IMR-90 (cell line): Measurements from ENCODE around the gene GP5. TPM values are rescaled to one million over a fixed set of nuclear protein-coding genes. Genes with fewer than 3 reads are reported as not detected.
A peak's percentile ranks its signal among the peaks of the same experiment; 100 is the strongest.

Experiments
- ATAC-seq: fragments of 200-7000 bp; cut with Tn5 transposase; 2 replicates; pipeline ENCODE4 v1.9.1; 2020; ENCODE audit warnings: low read depth, mild to moderate bottlenecking, moderate library complexity
- BruUV-seq: library from RNA; stranded (reverse); fragments of 400-500 nt; replicated peaks from 2 replicates; lab custom pipeline; 2021; lab: Mats Ljungman, UMichigan
- CTCF ChIA-PET: fragments of 300-600 bp; formaldehyde crosslinking; extraction: SDS; loops from one replicate; lab custom pipeline; 2021; ENCODE audit warnings: antibody characterized with exemption; lab: Yijun Ruan, JAX
- POLR2A ChIA-PET: fragments of 300-600 bp; sonication (Branson Sonifier 250); formaldehyde crosslinking; loops from one replicate; lab custom pipeline; 2022; ENCODE audit warnings: antibody characterized with exemption; ENCODE audit not compliant: unreplicated experiment; lab: Charles Lee
- DNase-seq: peaks from one replicate; pipeline ENCODE4 v3.0.0; 2013
- H2AFZ ChIP-seq: replicated peaks from 2 replicates; pipeline ENCODE3; 2013; ENCODE audit warnings: low read length, mild to moderate bottlenecking; ENCODE audit not compliant: poor library complexity
- H2AK5ac ChIP-seq: 2 replicates; pipeline ENCODE4 v1.6.1; 2013; ENCODE audit warnings: low read depth, low read length, inconsistent platforms
- H2AK9ac ChIP-seq: replicated peaks from 2 replicates; pipeline ENCODE3; 2013; ENCODE audit warnings: mild to moderate bottlenecking, low read depth, low read length, moderate library complexity; ENCODE audit not compliant: poor library complexity
- H2BK120ac ChIP-seq: 2 replicates; pipeline ENCODE4 v1.6.1; 2013; ENCODE audit warnings: low read depth, low read length, inconsistent platforms
- H2BK15ac ChIP-seq: 3 replicates; pipeline ENCODE4 v1.6.1; 2013; ENCODE audit warnings: low read depth, low read length, inconsistent platforms
- H2BK20ac ChIP-seq: 2 replicates; pipeline ENCODE4 v1.6.1; 2013; ENCODE audit warnings: low read depth, mild to moderate bottlenecking, inconsistent platforms, low read length, moderate library complexity
- H2BK5ac ChIP-seq: 2 replicates; pipeline ENCODE4 v1.6.1; 2013; ENCODE audit warnings: mild to moderate bottlenecking, low read depth, low read length, inconsistent platforms; ENCODE audit not compliant: poor library complexity, severe bottlenecking
- H3K14ac ChIP-seq: replicated peaks from 2 replicates; pipeline ENCODE4 v1.6.1; 2013; ENCODE audit warnings: low read depth, low read length, inconsistent platforms
- H3K18ac ChIP-seq: 2 replicates; pipeline ENCODE4 v1.6.1; 2013; ENCODE audit warnings: low read depth, low read length, control low read depth
- H3K23ac ChIP-seq: 2 replicates; pipeline ENCODE4 v1.6.1; 2013; ENCODE audit warnings: low read depth, low read length, inconsistent platforms
- H3K27ac ChIP-seq: 2 replicates; pipeline ENCODE4 v1.5.1; 2013; ENCODE audit warnings: mild to moderate bottlenecking, control low read depth, low read length; ENCODE audit not compliant: insufficient read depth
- H3K27me3 ChIP-seq: 2 replicates; pipeline ENCODE4 v1.6.1; 2013; ENCODE audit warnings: low read length; ENCODE audit not compliant: control insufficient read depth, insufficient read depth
- H3K36me3 ChIP-seq: 2 replicates; pipeline ENCODE4 v1.6.1; 2013; ENCODE audit warnings: low read length, mixed read lengths; ENCODE audit not compliant: control insufficient read depth, insufficient read depth
- H3K4ac ChIP-seq: 2 replicates; pipeline ENCODE4 v1.6.1; 2013; ENCODE audit warnings: low read depth, low read length, inconsistent platforms
- H3K4me1 ChIP-seq: 2 replicates; pipeline ENCODE4 v1.6.1; 2013; ENCODE audit warnings: low read length, mixed read lengths; ENCODE audit not compliant: control insufficient read depth, insufficient read depth
- H3K4me2 ChIP-seq: 2 replicates; pipeline ENCODE4 v1.6.1; 2013; ENCODE audit warnings: low read depth, mild to moderate bottlenecking, control low read depth, low read length, moderate library complexity
- H3K4me3 ChIP-seq: 2 replicates; pipeline ENCODE4 v1.5.1; 2013; ENCODE audit warnings: low read depth, mild to moderate bottlenecking, control low read depth, low read length, moderate library complexity; ENCODE audit not compliant: insufficient read depth
- H3K56ac ChIP-seq: 2 replicates; pipeline ENCODE4 v1.6.1; 2013; ENCODE audit warnings: low read length, inconsistent platforms; ENCODE audit not compliant: insufficient read depth; ENCODE audit errors: extremely low read depth
- H3K79me1 ChIP-seq, 2 experiments: 2 replicates each; pipeline ENCODE4 v1.6.1; 2013; ENCODE audit warnings: low read length in 2 of 2, inconsistent platforms in 1 of 2, low read depth in 1 of 2
- H3K9ac ChIP-seq: 2 replicates; pipeline ENCODE4 v1.6.1; 2013; ENCODE audit warnings: low read depth, low read length, control low read depth
- H3K9me1 ChIP-seq: 2 replicates; pipeline ENCODE4 v1.6.1; 2013; ENCODE audit warnings: low read length, inconsistent platforms; ENCODE audit not compliant: insufficient read depth
- H3K9me3 ChIP-seq: 2 replicates; pipeline ENCODE4 v1.6.1; 2013; ENCODE audit warnings: low read length; ENCODE audit not compliant: control insufficient read depth, insufficient read depth
- H4K20me1 ChIP-seq: 2 replicates; pipeline ENCODE4 v1.6.1; 2013; ENCODE audit warnings: low read length, inconsistent platforms; ENCODE audit not compliant: insufficient read depth
- H4K5ac ChIP-seq: 2 replicates; pipeline ENCODE4 v1.6.1; 2013; ENCODE audit warnings: mild to moderate bottlenecking, low read depth, low read length, control low read depth
- H4K8ac ChIP-seq, 2 experiments: 2 replicates each; pipeline ENCODE4 v1.6.1; 2013; ENCODE audit warnings: low read depth in 2 of 2, low read length in 2 of 2, control low read depth in 1 of 2, inconsistent platforms in 1 of 2
- H4K91ac ChIP-seq: 2 replicates; pipeline ENCODE4 v1.6.1; 2013; ENCODE audit warnings: low read depth, low read length, inconsistent platforms; ENCODE audit not compliant: insufficient read depth
- CEBPB ChIP-seq: IDR thresholded peaks from 2 replicates; pipeline ENCODE4 v1.6.1; 2012; ENCODE audit warnings: low read depth, low read length, improper control_type of control experiment
- CHD1 ChIP-seq: IDR thresholded peaks from 2 replicates; pipeline ENCODE4 v1.6.1; 2012; ENCODE audit warnings: low read depth, low read length, improper control_type of control experiment
- FOS ChIP-seq: fragments of 150-350 bp; IDR thresholded peaks from 2 replicates; pipeline ENCODE4 v1.6.1; 2016; ENCODE audit warnings: low read depth, low read length
- MAFK ChIP-seq: IDR thresholded peaks from 2 replicates; pipeline ENCODE4 v1.6.1; 2012; ENCODE audit warnings: low read depth, low read length, improper control_type of control experiment
- MAZ ChIP-seq: IDR thresholded peaks from 2 replicates; pipeline ENCODE4 v1.6.1; 2012; ENCODE audit warnings: low read depth, mild to moderate bottlenecking, low read length, improper control_type of control experiment, moderate library complexity, borderline replicate concordance
- NFE2L2 ChIP-seq: fragments of 150-350 bp; IDR thresholded peaks from 2 replicates; pipeline ENCODE4 v1.6.1; 2016; ENCODE audit warnings: low read depth, mild to moderate bottlenecking, low read length
- POLR2A ChIP-seq: IDR thresholded peaks from 2 replicates; pipeline ENCODE4 v1.6.1; 2012; ENCODE audit warnings: mild to moderate bottlenecking, low read depth, low read length
- RAD21 ChIP-seq: IDR thresholded peaks from 2 replicates; pipeline ENCODE4 v1.6.1; 2012; ENCODE audit warnings: low read length, improper control_type of control experiment
- RFX5 ChIP-seq: IDR thresholded peaks from 2 replicates; pipeline ENCODE4 v1.8.0; 2012; ENCODE audit warnings: low read depth, mild to moderate bottlenecking, low read length, moderate library complexity
- WGBS, 2 experiments: methylation state at CpG; one replicate each; pipeline versions ENCODE4 v1.1.5 to v1.1.7; 2013; ENCODE audit warnings: missing lambda C conversion rate in 2 of 2; ENCODE audit not compliant: insufficient read length in 1 of 2; ENCODE audit errors: extremely low coverage in 2 of 2; 5-methylcytosine and 5-hydroxymethylcytosine counted together
- dilution Hi-C: fragments of 300-500 bp; cut with HindIII; formaldehyde crosslinking; loops from one replicate; pipeline ENCODE4 v1.14.3; 2018; ENCODE audit warnings: low sequenced_read_pairs; ENCODE audit not compliant: unreplicated experiment
- in situ Hi-C: fragments of 300-500 bp; cut with MboI; formaldehyde crosslinking; loops from 3 replicates; pipeline ENCODE4 v1.14.3; 2019; ENCODE audit warnings: low sequenced_read_pairs, inconsistent platforms, mixed read lengths
- intact Hi-C: fragments of 100-400 bp; cut with micrococcal nuclease; formaldehyde crosslinking; loops from 2 replicates; pipeline ENCODE4 v1.10.0; 2022
- polyA plus RNA-seq, 3 experiments: library from polyadenylated mRNA; depleted of rRNA; stranded (reverse); fragments of >200 nt; gene quantifications; 2 replicates each; pipeline ENCODE4 v1.2.3, GENCODE V29; 2012; ENCODE audit warnings: low replicate concordance in 1 of 3
- total RNA-seq: library from RNA; depleted of rRNA; stranded (reverse); fragments of >200 nt; gene quantifications from 2 replicates; pipeline ENCODE4 v1.2.3, GENCODE V29; 2012
- TF ChIP-seq, protein P1 (sequence below): fragments of 150-350 bp; IDR thresholded peaks from 2 replicates; pipeline ENCODE4 v1.6.1; 2017; ENCODE audit warnings: mild to moderate bottlenecking, antibody characterized with exemption, low read length, low read depth
- TF ChIP-seq, protein P2 (sequence below): conservative IDR thresholded peaks from 2 replicates; pipeline ENCODE4 v1.5.1; 2012; ENCODE audit warnings: mild to moderate bottlenecking, low read depth, low read length, improper control_type of control experiment
- TF ChIP-seq, protein P3 (sequence below): fragments of 150-350 bp; IDR thresholded peaks from 2 replicates; pipeline ENCODE4 v1.6.1; 2016; ENCODE audit warnings: low read depth, mild to moderate bottlenecking, low read length, moderate library complexity, borderline replicate concordance

Gene GP5
- total and polyA plus RNA-seq, 2 of the 4 experiments (the other 2 are of a cell fraction), result under 0.01 to 0.12 TPM

DNA sequence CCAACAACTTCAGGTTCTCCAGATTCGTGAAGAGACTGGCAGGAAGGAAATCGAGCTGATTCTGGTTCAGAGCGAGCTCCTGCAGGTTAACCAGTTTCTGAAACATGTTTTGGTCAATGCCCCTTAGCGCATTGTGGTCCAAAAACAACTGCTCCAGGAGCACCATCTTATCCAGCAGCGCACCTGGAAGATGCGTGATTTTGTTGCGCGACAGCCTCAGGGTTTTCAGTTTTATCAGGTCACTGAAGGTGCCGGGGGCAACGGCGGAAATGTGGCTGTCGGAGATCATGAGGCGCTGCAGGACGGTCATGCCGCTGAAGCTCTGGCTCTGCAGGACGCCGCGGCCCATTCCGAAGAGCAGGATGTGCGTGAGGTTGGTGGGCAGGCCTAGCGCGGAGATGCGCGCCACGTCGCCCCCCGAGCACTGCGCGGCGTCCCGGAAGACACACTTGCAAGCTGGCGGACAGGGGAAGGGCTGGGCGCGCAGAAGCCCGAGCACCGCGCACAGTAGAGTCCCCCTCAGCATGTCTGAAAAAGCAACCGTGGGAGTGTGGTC, 1.2 kb downstream of the GP5 start:
- Histone ChIP-seq H4K8ac (no peak overlapping the region), H2BK5ac (no peak overlapping the region), H3K9me1 (0 out of 2 replicates have a peak, but pooled peaks cover 3% of the 10 kb centered on the region), H3K27ac (no peak overlapping the region), H2AFZ (peak overlapping the region; percentile 72), H3K18ac (no peak overlapping the region), H3K9ac (no peak overlapping the region), H3K9me3 (no peaks in the 10 kb centered on the region; the same call in 1 of the 2 replicates), H3K56ac (no peak overlapping the region), H4K91ac (no peak overlapping the region), H4K5ac (no peak overlapping the region; the same call in 1 of the 2 replicates), H4K20me1 (no peaks in the 10 kb centered on the region; the same call in 1 of the 2 replicates), H3K4me1 (peaks cover 9% of the 10 kb centered on the region), H3K36me3 (no peaks in the 10 kb centered on the region), H2AK5ac (no peak overlapping the region), H2AK9ac (no peak overlapping the region), H3K4me2 (peak overlapping the region; percentile 57; the same call in 1 of the 2 replicates), H3K14ac (no peak overlapping the region), H3K4ac (no peak overlapping the region), H3K27me3 (peaks cover 14% of the 10 kb centered on the region; the same call in 1 of the 2 replicates), H3K79me1 (no peaks in the 10 kb centered on the region), H3K23ac (peak overlapping the region; percentile 7; the same call in 1 of the 2 replicates), H2BK15ac (no peak overlapping the region), H2BK20ac (no peak overlapping the region), H3K4me3 (0 out of 2 replicates have a peak overlapping the region, but pooled peaks have one; percentile 7), H2BK120ac (no peak overlapping the region)
- BruUV-seq, result no TSS peak
- DNase-seq, result no peak
- TF ChIP-seq RAD21 (no peak), POLR2A (no peak), MAZ (no peak), CEBPB (no peak), FOS (no peak), CHD1 (no peak), NFE2L2 (no peak), RFX5 (no peak), MAFK (no peak)
- TF ChIP-seq, protein P1, sequence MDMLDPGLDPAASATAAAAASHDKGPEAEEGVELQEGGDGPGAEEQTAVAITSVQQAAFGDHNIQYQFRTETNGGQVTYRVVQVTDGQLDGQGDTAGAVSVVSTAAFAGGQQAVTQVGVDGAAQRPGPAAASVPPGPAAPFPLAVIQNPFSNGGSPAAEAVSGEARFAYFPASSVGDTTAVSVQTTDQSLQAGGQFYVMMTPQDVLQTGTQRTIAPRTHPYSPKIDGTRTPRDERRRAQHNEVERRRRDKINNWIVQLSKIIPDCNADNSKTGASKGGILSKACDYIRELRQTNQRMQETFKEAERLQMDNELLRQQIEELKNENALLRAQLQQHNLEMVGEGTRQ, result no peak
- TF ChIP-seq, protein P2, sequence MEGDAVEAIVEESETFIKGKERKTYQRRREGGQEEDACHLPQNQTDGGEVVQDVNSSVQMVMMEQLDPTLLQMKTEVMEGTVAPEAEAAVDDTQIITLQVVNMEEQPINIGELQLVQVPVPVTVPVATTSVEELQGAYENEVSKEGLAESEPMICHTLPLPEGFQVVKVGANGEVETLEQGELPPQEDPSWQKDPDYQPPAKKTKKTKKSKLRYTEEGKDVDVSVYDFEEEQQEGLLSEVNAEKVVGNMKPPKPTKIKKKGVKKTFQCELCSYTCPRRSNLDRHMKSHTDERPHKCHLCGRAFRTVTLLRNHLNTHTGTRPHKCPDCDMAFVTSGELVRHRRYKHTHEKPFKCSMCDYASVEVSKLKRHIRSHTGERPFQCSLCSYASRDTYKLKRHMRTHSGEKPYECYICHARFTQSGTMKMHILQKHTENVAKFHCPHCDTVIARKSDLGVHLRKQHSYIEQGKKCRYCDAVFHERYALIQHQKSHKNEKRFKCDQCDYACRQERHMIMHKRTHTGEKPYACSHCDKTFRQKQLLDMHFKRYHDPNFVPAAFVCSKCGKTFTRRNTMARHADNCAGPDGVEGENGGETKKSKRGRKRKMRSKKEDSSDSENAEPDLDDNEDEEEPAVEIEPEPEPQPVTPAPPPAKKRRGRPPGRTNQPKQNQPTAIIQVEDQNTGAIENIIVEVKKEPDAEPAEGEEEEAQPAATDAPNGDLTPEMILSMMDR, result no peak
- TF ChIP-seq, protein P3, sequence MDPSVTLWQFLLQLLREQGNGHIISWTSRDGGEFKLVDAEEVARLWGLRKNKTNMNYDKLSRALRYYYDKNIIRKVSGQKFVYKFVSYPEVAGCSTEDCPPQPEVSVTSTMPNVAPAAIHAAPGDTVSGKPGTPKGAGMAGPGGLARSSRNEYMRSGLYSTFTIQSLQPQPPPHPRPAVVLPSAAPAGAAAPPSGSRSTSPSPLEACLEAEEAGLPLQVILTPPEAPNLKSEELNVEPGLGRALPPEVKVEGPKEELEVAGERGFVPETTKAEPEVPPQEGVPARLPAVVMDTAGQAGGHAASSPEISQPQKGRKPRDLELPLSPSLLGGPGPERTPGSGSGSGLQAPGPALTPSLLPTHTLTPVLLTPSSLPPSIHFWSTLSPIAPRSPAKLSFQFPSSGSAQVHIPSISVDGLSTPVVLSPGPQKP, result no peak
- WGBS, 2 experiments, result 29% methylated on average over 14 of the region's 38 CpGs; no CpG with 5 or more reads in 1 of the 2 experiments
- CTCF ChIA-PET, result interaction anchor here (0.6 to 1.8 kb wide), 3 partner anchors 24 to 54 kb away, joined by 3 to 5 read pairs (median 3); no protein-coding TSS in a partner anchor
- POLR2A ChIA-PET, result no interaction called here
- dilution Hi-C loops, result no loop called here
- in situ Hi-C loops, result no loop called here
- ATAC-seq, result peak; percentile 21
- intact Hi-C loops, result no loop called here
